GM06990 (cell line): ENCODE results near the gene RRAS2.

ENCODE experiments used
- DNase-seq: peaks from one replicate; pipeline ENCODE4 v3.0.0-alpha.2; 2011; ENCODE audit not compliant: insufficient read length; ENCODE audit errors: extremely low read depth
- H3K27me3 ChIP-seq: replicated peaks from 2 replicates; pipeline ENCODE4 v1.6.0; 2011; ENCODE audit warnings: low read length; ENCODE audit not compliant: control insufficient read depth, insufficient read depth
- H3K36me3 ChIP-seq: 2 replicates; pipeline ENCODE4 v1.5.1; 2011; ENCODE audit warnings: low read length; ENCODE audit not compliant: control insufficient read depth, insufficient read depth
- H3K4me3 ChIP-seq: replicated peaks from 2 replicates; pipeline ENCODE4 v1.5.1; 2011; ENCODE audit warnings: low read depth, mild to moderate bottlenecking, control low read depth, low read length
- TF ChIP-seq, protein P1 (sequence below): IDR thresholded peaks from 2 replicates; pipeline ENCODE4 v1.5.1; 2011; ENCODE audit warnings: low read length, control low read depth, mild to moderate bottlenecking, inconsistent platforms; ENCODE audit not compliant: insufficient read depth, poor library complexity, severe bottlenecking

The RRAS2 gene

DNA sequence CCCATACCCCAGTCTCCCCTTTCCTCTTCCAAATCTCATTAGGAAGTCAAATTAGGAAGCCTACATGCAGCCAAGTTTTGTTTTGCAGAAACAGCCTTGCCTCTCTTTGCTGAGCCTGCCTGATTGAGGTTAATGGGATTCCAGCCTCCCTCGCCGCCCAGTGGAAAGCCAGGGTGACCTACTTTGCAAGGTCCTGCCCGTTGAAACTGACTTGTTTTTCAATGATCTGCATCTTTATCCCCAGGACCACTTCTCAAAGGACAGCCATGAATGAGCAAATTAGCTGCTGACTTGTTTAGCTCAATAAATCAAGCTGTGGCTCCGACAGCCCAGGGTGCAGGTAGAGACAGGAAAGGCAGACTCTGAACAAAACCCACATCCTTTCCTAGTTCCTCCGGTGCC, 110.4 kb downstream of the RRAS2 start:
- H3K4me3 ChIP-seq, result no peak overlapping the region
- H3K27me3 ChIP-seq, result no peaks in the 10 kb centered on the region; the same call in 1 of the 2 replicates
- TF ChIP-seq, protein P1, sequence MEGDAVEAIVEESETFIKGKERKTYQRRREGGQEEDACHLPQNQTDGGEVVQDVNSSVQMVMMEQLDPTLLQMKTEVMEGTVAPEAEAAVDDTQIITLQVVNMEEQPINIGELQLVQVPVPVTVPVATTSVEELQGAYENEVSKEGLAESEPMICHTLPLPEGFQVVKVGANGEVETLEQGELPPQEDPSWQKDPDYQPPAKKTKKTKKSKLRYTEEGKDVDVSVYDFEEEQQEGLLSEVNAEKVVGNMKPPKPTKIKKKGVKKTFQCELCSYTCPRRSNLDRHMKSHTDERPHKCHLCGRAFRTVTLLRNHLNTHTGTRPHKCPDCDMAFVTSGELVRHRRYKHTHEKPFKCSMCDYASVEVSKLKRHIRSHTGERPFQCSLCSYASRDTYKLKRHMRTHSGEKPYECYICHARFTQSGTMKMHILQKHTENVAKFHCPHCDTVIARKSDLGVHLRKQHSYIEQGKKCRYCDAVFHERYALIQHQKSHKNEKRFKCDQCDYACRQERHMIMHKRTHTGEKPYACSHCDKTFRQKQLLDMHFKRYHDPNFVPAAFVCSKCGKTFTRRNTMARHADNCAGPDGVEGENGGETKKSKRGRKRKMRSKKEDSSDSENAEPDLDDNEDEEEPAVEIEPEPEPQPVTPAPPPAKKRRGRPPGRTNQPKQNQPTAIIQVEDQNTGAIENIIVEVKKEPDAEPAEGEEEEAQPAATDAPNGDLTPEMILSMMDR, result no peak
- no peak for DNase-seq
- H3K36me3 ChIP-seq, result no peaks in the 10 kb centered on the region

DNA sequence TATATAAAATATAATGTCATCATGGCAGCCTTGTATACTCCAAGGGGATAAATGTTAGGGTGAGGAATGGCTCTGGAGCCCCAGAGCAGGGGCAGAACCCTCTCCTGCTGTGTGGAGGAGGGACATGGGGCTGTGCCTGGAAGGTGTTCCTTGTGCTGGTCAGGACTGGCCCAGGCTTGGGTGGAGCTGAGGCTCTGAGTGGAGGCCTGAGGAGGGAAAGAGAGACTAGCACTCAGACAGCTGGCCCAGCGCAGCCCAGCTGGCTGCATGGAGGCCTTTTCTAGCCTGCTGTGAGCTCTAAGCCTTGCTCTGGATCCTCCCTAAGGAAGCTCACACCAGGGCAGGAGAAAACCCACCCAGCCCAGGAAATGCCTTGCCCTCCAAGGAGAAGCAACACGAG, 113.5 kb downstream of the RRAS2 start:
- TF ChIP-seq, protein P1, result no peak
- Histone ChIP-seq H3K4me3 (no peak overlapping the region), H3K27me3 (no peaks in the 10 kb centered on the region), H3K36me3 (no peaks in the 10 kb centered on the region)
- DNase-seq, result no peak

DNA sequence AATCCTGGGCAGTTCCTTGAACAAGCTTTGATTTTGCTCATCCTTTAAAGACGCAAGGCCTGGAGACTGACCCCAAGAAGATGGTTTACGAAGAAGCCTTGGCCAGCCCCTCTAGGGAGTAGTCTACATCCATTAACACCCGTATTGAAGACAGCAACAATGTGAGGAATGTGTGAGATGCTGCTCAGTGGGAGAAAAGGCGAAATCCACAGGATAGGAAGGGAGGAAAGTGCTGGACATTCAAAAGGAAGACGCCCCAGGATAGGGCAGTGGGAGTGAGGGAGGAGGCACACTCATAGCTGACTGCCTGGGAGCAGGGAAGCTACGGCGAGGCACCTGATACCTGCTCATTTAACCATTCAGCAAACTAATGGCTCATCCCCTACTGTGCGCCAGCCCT, 114.1 kb downstream of the RRAS2 start:
- Histone ChIP-seq H3K36me3 (no peaks in the 10 kb centered on the region), H3K4me3 (no peak overlapping the region), H3K27me3 (no peaks in the 10 kb centered on the region)
- DNase-seq, result no peak
- TF ChIP-seq, protein P1, result no peak

DNA sequence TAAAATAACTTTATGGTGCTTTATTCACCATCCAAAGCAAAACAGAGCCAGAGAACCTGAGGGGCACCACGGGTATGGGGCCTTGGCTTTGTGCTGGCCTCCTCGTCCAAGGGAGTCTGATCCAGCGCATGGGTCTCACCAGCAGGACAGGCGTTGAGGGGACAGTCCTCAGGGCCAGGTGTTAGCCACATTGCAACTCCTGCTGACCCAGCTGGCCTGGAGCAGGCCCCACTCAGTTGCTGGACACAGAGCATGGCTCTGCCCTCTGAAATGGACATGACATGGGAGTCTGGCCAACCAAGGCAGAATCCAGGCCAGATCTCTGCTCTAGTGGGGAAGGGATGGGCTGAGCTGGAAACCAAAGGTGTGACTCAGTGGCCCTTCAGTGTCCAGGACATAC, 116.2 kb downstream of the RRAS2 start:
- TF ChIP-seq, protein P1, result no peak
- DNase-seq, result no peak
- Histone ChIP-seq H3K4me3 (no peak overlapping the region), H3K27me3 (no peaks in the 10 kb centered on the region), H3K36me3 (no peaks in the 10 kb centered on the region)

DNA sequence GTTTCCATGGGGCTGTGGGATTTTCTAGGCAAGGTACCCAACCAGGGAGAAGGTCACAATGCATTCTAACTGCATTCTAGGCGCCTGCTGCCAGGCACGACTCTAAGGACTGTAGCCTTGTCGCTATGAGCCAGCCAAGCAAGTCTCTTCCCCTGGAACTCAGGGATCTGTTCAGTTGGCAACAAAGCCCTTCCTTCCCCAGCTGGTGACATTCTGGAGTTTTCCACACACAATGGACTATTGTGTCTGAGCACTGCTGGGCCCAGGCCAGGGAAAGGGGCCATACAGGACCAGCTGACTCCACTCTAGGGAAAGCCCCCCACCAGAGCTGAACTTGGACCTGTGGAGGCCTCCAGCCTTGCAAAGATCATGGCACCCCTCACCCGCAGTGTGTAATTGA, 116.8 kb downstream of the RRAS2 start:
- no peaks in the 10 kb centered on the region for H3K27me3 ChIP-seq
- no peaks in the 10 kb centered on the region for H3K36me3 ChIP-seq
- TF ChIP-seq, protein P1, result no peak
- H3K4me3 ChIP-seq, result no peak overlapping the region
- DNase-seq, result no peak

DNA sequence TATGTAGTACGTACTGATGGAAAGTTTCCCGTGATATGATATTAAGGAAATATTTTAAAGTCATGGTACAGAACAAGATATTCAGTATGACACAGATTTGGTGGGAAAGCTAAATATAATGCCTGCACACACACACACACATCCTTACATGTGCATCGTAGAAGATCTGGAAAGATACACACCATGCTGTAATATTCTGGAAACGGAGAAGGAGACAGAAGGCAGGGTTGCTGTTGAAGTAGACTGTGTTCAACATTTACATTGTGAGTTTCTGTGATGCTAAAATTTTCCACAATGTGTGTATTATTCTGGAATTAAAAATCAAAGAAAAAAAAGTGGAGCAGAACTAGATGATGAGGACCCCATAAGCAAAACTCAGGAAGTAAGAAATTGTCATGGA, 118.0 kb downstream of the RRAS2 start:
- Histone ChIP-seq H3K4me3 (no peak overlapping the region), H3K27me3 (no peaks in the 10 kb centered on the region), H3K36me3 (no peaks in the 10 kb centered on the region)
- DNase-seq, result no peak
- TF ChIP-seq, protein P1, result no peak
